ENCODE measurements around the gene USP36.
"Not testable (repeated sequence)": the region's sequence is repeated elsewhere in the genome, so short reads cannot be mapped to it uniquely, and the experiment has no call there.

USP36 gene

DNA sequence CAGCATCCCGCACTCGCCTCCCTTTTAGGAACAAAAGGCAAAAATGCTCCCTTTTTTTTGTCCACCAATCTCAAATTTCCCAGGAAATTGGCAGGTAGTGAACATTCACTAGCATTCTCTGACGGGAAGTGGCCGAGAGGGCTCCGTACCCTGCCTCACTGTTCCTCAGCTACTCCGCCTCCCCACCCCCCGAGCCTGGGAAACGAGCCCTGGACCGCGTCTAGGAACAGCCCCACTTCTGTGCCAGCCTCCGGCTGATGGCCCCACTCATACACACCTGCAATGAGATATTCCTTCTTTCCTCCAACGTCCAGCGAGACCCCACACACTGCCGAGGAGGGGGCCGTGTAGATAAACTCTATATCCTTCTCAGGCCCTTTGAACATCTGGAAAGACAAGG is 30.0 kb upstream of the USP36 start:
- no peak for DNase-seq

DNA sequence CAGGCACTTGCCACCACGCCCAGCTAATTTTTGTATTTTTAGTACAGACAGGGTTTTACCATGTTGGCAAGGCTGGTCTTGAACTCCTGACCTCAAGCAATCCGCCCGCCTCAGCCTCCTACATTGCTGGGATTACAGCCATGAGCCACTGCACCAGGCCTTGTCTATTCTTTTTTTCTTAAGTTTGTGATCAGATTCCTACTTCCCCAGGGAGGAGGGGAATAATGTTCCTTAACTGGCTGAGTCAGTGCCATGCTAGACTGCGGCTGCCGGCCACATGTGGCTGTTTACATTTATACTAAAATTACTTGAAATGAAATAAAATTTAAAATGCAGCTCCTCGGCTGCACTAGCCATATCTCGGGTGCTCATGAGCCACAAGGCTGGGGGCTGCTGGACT is 27.8 kb upstream of the USP36 start:
- DNase-seq: no peak

DNA sequence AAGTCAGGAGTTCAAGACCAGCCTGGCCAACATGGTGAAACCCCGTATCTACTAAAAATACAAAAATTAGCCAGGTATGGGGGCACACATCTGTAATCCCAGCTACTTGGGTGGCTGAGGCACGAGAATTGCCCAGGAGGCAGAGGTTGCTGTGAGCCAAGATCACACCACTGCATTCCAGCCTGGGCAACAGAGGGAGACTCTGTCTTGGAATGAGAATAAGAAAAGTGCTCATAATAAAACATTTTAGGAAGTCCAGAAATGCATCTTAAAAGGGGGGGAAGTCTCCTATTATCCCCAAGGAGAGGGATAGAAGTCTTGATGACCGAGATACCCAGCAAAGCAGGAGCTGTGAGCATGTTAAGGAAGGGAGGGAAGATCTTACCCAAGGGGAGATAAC is 26.4 kb upstream of the USP36 start:
- DNase-seq: not testable (repeated sequence)

DNA sequence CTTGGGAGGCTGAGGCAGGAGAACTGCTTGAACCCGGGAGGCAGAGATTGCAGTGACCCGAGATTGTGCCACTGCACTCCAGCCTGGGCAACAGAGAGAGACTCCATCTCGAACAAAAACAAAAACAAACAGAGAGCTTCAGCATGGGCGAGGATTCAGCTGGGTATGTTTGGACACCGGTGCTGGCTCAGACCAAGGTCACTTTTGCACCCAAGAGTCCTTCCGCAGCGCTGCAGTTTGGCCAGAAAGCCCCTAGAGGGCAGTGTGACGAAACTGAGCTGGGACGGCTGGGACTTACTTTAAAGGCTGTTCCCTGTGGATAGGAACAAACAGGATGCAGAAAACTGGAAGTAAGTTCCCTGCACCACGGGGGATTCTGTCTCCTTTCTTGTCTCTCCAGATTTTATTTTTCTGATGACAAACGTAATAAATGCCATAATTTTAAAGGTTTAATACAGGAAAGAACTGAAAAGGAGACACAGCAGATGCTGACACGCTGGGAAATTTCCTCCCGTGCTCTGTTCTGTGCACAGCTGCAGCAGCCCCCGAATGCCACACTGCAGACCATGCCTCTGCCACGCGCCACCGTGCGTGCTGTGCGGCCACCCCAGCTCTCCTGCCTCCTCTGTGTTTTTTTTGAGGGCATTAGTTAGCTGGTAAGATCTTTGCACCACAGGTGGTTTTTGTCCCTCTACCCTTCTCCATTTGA is 25.2 kb upstream of the USP36 start:
- DNase-seq: peak; percentile 62 to 64

DNA sequence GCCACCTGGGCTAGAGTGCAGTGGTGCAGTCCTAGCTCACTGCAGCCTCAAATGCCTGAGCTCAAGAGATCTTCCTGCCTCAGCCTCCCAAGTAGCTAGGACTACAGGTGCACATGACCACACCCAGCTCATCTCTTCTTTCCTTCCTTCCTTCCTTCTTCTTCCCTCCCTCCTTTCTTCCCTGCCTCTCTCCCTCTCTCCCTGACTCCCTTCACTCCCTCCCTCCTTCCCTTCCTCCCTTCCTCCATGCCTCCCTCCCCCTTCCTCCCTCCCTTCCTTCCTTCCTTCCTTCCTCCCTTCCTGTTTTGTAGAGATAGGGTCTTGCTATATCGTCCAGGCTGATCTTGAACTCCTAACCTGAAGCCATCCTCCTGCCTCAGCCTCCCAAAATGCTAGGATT is 23.5 kb upstream of the USP36 start:
- no peak for DNase-seq

DNA sequence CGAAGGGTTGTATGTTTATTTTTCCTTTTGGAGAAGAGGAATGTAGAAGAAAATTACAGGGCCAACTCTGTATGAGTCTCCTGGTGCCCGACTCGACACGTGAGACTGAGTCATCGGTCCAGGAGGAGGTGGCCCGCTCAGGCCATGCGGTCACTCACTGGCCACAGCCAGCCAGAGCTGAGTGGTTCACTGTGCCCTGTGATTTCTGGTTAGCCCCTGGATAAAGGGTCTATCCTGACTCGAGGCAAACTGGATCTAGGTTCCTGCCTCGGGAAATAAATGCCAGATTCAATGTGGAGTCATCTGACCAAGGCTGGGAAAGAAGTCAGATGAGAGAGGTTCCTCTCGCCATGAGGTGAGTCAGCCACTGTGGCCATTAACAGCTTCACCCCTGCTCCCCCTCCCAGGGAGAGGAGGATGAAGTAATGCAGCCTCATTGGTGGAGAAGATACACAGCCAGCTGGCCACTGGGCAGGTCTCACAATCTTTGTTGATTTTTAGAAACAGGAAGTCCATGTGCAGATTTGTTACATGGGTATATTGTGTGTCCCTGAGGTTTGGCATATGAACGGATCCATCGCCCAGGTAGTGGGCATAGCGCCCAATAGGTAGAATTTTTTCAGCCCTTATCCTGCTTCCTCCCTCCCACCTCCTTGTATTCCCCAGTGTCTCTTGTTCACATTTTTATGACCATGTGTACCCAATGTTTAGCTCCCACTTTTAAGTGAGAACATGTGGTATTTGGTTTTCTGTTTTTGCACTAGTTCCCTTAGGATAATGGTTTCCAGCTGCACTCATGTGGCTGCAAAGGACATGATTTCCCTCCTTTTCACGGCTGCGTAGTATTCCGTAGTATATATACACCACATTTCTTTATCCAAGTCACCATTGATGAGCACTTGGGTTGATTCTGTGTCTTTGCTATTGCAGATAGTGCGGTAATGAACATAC is 21.7 kb upstream of the USP36 start:
- peak in 1 of 2 donors; percentile 66 for DNase-seq

DNA sequence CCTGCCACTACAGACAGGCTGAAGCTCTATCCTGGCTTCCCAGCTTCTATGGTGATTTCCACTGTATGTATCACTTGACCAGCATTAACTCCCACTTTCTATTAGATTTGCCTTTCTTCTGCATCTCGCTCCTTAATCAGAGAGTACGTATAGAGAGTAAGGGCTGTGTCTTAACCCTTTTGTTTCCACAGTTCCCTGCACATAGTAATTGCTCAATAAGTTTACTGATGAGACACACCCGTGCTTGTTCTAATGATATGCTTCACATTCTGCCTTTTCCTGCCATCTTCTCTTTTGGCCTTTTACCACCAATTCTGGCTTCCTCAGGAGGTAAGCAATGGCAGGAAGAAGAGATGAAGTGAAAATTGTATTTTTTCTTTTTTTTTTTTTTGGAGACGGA is 20.6 kb upstream of the USP36 start:
- no peak for DNase-seq

DNA sequence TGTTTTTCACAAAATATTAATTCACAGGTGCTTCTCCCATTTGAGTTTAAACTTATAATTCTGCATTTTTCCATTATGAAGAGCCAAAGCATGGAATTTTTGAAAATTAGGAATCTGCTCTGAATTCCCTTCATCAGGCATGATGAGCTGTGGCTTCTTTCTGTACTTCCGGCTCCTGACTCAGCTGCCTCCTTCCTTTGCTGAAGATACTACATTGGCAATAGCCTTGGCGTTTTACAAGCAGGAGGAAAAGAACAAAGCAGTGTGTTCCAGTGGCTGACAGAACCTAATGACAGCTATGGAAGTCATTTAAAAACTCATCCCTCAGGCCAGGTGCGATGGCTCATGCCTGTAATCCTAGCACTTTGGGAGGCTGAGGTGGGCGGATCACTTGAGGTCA is 18.4 kb upstream of the USP36 start:
- no peak for DNase-seq

DNA sequence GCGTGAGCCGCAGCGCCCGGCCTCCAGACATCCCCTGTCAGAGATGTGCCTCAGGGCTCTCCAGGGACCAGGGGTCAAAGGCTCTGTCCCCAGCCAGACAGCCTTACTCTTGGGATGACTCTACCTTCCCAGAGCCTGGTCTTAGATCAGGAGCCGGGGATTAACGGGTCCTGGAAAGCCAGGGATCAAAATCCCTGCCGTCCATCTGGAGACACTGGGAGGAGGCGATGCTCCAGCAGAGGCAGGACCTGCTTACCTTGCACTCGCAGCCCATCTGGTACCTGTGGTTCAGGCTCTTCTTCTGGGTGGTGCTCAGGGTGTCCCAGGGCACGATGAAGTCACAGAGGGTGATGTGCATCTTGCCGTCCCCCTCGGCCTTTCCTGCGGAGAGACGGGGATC is 16.7 kb upstream of the USP36 start:
- no peak for DNase-seq

DNA sequence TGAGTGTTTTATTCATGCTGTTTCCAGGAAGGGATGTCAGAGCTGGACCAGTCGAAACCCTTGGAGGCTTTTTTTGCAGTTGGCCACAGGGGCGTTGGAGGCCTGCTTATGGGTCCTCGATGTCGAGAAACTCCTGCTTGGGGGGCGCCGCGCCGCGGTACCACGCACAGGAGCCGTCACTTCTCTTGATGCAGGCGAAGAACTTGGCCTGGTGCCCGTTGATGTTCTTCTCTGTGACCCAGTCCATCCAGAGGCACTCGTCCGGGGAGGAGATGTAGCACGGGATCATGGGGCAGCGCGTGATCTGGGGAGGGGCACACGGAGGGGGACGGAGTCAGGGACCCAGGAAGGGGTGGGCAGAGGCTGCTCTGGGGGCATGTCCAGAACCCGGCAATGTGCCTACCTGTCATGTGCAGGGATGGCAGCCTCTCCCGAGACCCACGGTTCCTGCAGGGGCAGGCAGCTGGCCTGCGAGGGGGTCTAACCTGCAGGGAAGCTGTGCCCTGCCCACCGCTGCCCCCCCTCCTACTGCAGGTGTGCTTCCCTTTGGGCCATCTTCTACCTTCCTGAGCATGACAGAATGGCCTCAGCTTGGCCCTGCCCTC is 15.0 kb upstream of the USP36 start:
- no peak for DNase-seq

DNA sequence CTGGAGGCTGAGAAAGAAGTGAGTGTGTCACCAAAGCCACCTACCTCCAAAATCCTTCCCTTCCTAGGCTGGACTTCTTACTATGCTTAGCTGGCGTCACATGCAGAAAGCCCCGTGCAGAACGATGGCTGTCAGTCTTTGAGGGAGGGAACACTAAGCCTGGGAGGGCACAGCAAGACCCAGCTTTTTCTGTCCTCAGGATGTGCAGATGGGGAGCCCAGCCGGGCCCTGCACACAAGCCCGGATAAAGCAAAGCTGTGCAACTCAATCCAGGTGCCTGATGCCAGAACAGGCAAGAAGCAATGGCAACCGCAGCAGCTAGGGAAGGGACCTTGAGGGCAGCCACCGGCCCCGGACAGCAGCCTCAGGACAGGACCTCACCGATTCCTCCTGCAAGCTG is 13.9 kb upstream of the USP36 start:
- DNase-seq: no peak

DNA sequence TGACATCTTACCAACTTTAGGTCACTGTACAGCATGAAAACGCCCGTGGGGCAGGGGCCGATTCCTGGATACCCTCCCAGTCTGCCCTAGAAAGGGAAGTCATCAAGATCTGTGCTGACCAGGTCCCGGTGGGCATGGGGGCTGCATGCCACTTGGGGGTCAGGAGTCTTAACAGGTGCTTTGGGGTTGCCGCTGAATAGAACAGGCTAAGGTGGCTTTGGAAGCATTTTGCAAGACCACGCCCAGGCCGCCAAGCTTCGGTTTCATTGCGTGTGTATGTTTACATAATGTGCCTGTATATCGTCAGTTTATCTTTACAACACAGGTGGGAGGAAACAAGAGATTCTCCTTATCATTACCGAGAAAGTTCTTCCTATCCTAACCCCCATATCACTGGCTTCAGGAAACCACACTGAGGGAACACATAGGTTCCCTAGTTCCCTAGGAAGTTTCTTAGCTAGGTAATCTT is 13.3 kb upstream of the USP36 start:
- DNase-seq: no peak

DNA sequence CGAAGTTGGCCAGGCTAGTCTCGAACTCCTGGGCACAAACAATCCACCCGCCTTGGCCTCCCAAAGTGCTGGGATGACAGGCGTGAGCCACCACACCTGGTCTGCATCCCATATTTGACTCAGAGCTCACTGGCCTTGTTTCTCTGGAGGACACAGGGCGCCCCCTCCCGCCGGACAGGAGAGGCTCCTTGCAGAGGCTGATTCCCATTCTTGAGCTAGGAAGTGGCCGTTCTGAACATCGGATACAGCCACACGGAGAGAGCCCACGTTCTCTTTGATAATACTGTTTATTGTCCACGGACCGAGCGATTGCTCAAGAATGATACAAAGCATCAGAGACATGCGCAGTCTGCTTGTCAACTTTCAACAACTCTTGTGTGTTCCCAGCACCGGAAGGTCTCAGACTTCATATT is 12.1 kb upstream of the USP36 start:
- no peak for DNase-seq

DNA sequence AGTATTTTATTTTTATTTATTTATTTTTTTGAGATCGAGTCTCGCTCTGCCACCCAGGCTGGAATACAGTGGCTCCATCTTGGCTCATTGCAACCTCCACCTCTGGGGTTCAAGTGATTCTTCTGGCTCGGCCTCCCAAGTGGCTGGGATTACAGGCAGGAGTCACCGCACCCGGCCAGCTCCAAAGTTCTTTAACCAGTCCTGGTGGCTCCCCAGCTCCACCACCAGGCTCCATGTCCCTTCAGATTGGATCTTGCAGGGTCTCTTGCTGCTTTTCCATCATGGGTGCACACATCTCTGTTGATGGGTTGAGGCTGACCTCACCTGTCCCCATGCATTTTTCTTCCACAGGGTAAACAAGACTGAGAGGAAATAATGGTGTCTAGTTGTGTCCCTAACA is 8.4 kb upstream of the USP36 start:
- DNase-seq: no peak

DNA sequence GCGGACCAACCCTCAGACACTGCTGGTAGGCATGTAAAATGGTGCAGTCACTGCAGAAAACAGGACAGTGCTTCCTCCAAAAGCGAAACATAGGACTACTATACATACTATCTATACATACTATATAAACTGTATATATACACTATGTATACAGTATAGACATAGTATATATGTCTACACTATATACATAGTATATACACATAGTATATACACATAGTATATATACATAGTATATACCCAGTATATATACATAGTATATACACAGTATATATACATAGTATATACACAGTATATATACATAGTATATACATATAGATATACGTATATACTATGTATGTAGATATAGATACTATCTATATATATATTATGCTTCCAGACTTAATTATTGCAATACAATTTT is 6.4 kb upstream of the USP36 start:
- no peak for DNase-seq

DNA sequence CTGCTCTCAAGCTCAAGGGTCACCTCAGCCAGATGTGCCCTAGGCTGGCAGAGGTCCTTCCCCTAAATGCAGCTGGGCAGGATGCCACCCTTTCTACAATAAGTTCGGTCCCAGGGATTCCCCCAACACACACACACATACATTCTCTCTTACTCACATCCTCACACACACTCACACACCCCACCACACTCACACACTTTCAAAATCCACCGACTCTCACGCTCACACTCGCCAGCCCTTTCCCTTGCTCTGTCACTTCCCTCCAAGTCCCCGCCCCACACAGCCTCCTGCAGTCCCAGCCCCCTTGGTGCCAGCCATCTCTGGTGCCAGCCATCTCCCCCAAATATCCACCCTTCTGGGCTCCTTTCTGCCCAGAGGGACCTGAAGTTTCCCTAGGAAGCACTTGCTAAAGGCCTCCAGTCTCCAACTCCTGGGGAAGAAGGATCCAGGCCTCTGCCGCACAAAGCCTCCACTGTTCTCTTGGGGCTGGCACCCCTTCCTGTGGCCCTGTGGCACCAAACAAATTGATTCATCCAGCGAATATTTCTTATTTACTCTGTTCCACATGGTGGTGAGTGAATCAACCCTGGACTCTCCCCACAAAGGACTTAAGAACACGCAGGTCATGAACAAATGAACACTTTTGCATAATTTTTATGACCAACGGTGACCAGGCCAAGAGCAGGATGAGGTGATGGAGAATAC is 3.8 kb upstream of the USP36 start:
- peak in 1 of 2 donors; percentile 45 for DNase-seq

DNA sequence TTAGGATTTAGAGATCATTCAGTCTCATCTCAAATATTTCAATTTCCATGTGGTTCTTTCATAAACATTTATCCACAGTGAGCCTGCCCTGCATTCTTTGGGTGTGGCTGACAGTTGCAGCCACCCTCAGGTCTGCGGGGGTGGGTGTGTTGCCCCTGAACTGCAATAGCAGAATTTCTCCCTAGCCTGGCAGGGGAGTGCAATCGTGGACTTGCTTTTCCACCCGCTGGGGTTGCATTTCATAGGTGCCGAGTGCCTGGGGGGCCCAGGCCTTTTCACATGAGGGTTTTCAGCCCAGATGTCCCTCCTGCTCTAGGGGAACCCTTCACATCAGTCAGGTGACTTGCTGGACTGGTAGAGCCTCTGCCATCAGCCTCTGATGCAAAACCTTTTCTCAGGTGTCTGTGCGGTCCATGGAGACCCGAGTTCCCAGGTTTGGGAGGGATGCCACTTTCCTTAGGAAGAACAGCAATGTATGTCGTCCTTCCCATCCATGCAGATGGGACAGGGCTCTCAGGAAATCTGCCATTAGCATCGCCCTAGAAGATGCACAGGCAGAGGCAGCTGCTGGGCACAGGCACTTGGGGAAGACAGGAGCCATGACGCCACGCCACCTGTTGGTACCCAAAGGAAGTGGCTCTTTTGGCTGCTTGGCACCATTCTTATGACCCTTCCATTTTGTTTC is 2.4 kb upstream of the USP36 start:
- DNase-seq: peak; percentile 68 to 71

DNA sequence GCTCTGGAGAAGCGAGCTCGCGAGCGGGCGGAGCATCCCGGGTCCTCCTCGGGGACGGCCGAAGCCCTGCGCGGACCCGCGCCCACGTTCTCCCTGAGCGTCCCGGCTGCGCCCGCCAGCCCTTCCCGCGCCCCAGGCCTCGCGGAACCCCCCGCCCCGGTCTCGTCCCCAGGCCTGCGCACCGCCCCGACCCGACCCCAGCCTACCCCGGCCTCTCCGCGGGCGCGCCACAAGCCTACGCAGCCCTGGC is 159 bp downstream of the USP36 start:
- DNase-seq: no peak

DNA sequence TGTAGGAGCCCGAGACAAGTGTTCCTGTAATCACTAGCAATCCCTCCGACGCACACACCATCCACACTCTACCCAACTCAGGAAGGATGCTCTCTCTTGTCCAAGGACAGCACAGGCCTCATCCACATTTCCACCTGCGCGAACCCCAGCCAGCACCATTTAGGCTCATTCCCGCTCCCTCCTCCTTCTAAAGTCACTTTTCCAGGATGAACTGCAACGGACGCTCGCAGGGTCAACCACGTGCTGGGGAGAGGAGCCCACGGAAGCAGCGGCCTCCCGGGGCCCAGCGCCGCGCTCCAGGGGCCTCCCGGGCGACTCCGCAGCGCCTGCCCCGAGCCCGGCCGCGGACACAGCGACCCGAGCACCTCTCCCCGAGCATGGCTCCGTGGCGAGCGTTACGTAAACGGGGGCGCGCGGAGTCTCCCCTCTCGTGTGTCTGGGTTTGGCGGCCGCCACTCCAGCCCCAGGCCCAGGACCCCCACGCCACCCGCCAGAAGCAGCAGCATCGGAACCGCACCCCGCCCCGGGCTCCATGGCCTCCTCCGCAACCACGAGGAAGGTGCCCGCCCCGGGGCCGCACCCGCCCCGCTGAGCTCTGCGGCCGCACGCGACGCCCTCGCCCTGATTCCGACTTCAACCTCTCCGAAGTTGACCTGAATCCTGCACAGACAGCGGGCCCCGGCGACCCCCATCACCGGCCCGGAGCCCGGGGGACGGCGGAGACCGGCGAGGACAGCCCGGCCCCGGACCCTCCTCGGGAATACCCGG is 668 bp downstream of the USP36 start:
- DNase-seq: peak; percentile 40 to 54

DNA sequence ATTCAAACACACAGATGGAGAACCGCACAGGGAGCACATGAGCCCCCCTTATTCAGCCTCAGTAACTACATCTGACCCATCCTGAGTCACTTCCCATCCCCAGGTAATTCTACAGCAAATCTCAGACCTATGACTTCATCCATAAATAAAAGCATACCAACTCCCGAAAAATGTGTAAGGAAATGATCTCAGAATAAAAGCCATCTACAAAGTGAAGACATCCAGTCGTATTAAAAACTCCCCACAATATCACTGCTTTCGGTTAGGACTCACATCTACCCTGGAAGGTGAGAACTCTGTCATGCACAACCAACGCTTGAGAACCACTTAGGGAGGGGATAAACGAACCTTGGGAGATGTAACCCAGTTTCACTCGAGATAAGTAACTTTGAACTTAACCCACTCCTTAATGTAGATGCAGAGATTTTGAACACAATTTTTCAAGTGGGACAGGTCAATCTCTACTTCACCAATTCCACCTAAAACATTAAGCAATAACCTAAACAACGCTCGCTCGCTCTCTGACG is 1.3 kb downstream of the USP36 start:
- peak in 1 of 2 donors; percentile 47 for DNase-seq

DNA sequence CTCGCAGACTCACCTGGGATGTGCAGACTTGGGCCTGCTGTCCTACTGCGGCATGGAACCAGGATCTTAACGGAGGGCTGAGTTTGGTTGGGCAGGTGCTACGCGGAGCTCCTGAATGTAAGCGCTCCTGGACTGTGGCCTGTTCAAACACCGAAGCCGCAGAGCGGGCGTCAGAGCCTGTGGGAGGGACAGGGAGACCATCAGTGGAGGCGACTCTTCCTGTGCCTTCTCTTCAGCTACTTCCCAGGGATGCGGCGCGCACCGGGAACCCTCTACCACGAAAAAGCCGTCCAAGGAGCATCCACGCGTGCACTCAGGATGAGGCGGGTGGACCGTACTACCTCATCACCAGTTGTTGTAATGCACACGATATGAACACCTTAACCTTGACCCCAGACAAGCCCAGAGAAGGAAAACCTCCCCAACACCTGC is 2.0 kb downstream of the USP36 start:
- no peak for DNase-seq
